Pancreas (tissue), 10 donors: ENCODE results near the gene SIL1. TPM values are rescaled to one million over a fixed set of nuclear protein-coding genes. Genes with fewer than 3 reads are reported as not detected.

ENCODE experiments used
- ATAC-seq, 4 donors: fragments of 200-7000 bp; cut with Tn5 transposase; one replicate each; pipeline versions ENCODE4 v1.8.0 to v1.9.1; 2020; ENCODE audit warnings: mild to moderate bottlenecking in 4 of 4, moderate library complexity in 4 of 4
- DNase-seq, 6 donors: peaks; one replicate each; pipeline ENCODE4 v3.0.0-alpha.2; 2020
- FAIRE-seq: peaks from 2 replicates; lab custom pipeline; 2012; peaks lifted over from hg19 to GRCh38; lab: Jason Lieb, UNC
- H3K27ac ChIP-seq, 4 donors: fragments of 200-600 bp; sonication (generic); 1 replicate in 3 of 4; 2 replicates in 1 of 4; pipeline versions ENCODE4 v1.5.0 to v1.8.0; 2020
- H3K27me3 ChIP-seq, 4 donors: fragments of 200-600 bp; one replicate each; pipeline ENCODE4 v1.8.0; 2021
- H3K36me3 ChIP-seq, 3 donors: fragments of 200-600 bp; sonication (generic) in 1 of 3; one replicate each; pipeline versions ENCODE4 v1.5.0 to v1.8.0; 2020 to 2021
- H3K4me1 ChIP-seq, 3 donors: fragments of 200-600 bp; one replicate each; pipeline ENCODE4 v1.8.0; 2021
- H3K4me3 ChIP-seq, 4 donors: fragments of 200-600 bp; sonication (generic) in 2 of 4; one replicate each; pipeline versions ENCODE4 v1.5.0 to v1.8.0; 2020 to 2021
- H3K9me3 ChIP-seq, 4 donors: fragments of 200-600 bp; one replicate each; pipeline ENCODE4 v1.8.0; 2021
- WGBS, 2 donors: extraction: QIAGEN DNeasy Blood & Tissue Kit; methylation state at CpG; one replicate each; pipeline ENCODE4 v1.1.7; 2013; 5-methylcytosine and 5-hydroxymethylcytosine counted together
- intact Hi-C, 3 donors: fragments of 100-400 bp; cut with DNase I; formaldehyde crosslinking; loops; one replicate each; pipeline versions ENCODE4 v1.11.1 to v1.14.2; 2022
- polyA plus RNA-seq, 2 donors: library from polyadenylated mRNA; stranded (reverse); fragments of 200-250 nt; gene quantifications; one replicate each; pipeline ENCODE4 v1.2.3, GENCODE V29; 2013
- total RNA-seq, 6 donors: library from RNA; stranded (reverse); fragmentation: NEBNext Ultra II Directional in 4 of 6; extraction: Animal tissue kit (Norgen Biotek cat#: 25700) in 4 of 6; gene quantifications; one replicate each; pipeline versions ENCODE4 v1.2.1 to v1.2.4, GENCODE V29; 2021 to 2023
- TF ChIP-seq, protein P1 (sequence below), 4 donors: fragments of 200-600 bp; sonication (generic) in 3 of 4; IDR thresholded peaks; one replicate each; pipeline versions ENCODE4 v1.5.0 to v1.8.0; 2021; ENCODE audit warnings: antibody characterized with exemption in 4 of 4
- donor health status: healthy with polysubstance abuse.
- donor health status: DM: no; HTN: no; CAD: no; lungs with moderate emphysema.
- donor health status: DM: no; HTN: no; CAD: no.
- donor health status: control.
- donor health status: control.
- donor health status: Bipolar disorder and iron deficiency.
- donor health status: DM: yes; HTN: yes; CAD: no.
- donor health status: DM: no; HTN: no; CAD: no.
- donor health status: DM: no; HTN: no; CAD: no.
- donor health status: DM: yes; HTN: yes; CAD: no.

Gene SIL1
- total and polyA plus RNA-seq, 8 donors, result 38.6 to 119 (median 55.0) TPM

DNA sequence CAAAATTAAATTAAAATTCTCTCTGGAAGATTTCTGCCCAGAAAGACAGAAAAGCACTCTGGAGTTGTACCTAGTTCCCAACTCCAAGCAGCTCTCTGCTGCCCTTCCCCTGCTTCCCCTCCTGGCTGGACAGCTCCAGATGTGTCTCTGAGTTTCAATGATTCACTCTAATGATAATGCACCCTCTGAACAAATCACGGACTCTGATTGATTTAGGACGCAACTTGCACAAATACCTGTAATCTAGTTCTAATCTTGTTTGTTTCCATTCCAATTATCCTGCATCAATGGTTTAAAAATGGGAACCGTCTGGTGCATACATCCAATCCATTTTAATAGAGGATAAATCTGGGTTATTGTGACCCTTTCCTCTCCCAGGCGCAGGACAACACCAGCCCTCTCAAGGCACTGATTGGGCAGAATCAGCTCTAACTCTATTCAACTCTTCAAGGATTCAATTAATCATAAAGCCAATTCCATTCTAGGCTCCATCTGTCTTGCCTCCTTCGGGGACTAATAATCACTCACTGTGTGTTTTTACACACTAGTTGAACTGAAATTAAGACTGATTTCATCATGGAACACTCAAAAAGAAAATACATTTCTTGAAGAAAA lies 211.9 kb downstream of the SIL1 start:
- TF ChIP-seq, protein P1, sequence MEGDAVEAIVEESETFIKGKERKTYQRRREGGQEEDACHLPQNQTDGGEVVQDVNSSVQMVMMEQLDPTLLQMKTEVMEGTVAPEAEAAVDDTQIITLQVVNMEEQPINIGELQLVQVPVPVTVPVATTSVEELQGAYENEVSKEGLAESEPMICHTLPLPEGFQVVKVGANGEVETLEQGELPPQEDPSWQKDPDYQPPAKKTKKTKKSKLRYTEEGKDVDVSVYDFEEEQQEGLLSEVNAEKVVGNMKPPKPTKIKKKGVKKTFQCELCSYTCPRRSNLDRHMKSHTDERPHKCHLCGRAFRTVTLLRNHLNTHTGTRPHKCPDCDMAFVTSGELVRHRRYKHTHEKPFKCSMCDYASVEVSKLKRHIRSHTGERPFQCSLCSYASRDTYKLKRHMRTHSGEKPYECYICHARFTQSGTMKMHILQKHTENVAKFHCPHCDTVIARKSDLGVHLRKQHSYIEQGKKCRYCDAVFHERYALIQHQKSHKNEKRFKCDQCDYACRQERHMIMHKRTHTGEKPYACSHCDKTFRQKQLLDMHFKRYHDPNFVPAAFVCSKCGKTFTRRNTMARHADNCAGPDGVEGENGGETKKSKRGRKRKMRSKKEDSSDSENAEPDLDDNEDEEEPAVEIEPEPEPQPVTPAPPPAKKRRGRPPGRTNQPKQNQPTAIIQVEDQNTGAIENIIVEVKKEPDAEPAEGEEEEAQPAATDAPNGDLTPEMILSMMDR (IDR thresholded peaks at IDR 0.05), result no peak
- H3K27me3 ChIP-seq, result no peaks in the 10 kb centered on the region
- no peak overlapping the region for H3K4me3 ChIP-seq
- H3K36me3 ChIP-seq, result peaks cover 0 to 5% (median 0%) of the 10 kb centered on the region in 3 donors
- H3K4me1 ChIP-seq, result no peaks in the 10 kb centered on the region
- 80 to 84% methylated on average over 5 of the region's 5 CpGs for WGBS, 2 donors
- H3K9me3 ChIP-seq, result no peaks in the 10 kb centered on the region
- DNase-seq (no peak), ATAC-seq (no peak), FAIRE-seq (no peak)
- intact Hi-C loops, result no loop called here
- no peak overlapping the region for H3K27ac ChIP-seq

- Histone ChIP-seq H3K27ac (no peak overlapping the region), H3K27me3 (no peaks in the 10 kb centered on the region), H3K4me3 (no peak overlapping the region), H3K36me3 (peaks cover 0 to 5% (median 0%) of the 10 kb centered on the region in 3 donors), H3K9me3 (no peaks in the 10 kb centered on the region), H3K4me1 (no peaks in the 10 kb centered on the region)
- TF ChIP-seq, protein P1 (IDR thresholded peaks at IDR 0.05), result no peak
- WGBS, 2 donors, result 85 to 87% methylated on average over 6 of the region's 6 CpGs
- no peak for FAIRE-seq
- no peak for ATAC-seq
- intact Hi-C loops, result no loop called here
- DNase-seq, result no peak
Measured at GRCh38 chr5:138985683-138986082, 212.5 kb downstream of the SIL1 start.

DNA sequence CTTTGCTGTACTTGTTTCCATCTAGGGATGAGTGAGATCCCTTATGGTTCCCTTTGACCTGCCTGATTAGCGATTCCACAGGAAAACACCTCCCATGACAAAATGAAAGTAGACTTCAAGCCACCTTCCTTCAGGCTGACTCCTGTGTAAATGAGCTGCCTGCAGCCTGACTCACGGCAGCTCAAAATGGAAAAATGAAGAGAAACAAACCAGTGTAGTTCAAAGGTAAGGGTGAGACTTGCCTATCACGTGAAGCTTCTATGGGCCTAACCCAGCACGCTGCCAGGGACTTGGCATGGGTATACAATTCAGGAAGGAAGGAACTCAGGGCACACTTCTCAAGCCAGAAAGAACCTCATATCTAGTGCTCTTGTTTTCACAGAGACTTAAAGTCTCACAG lies 212.9 kb downstream of the SIL1 start:
- peaks cover 0 to under 1% (median 0%) of the 10 kb centered on the region in 3 donors for H3K36me3 ChIP-seq
- H3K27me3 ChIP-seq, result no peaks in the 10 kb centered on the region
- no peak overlapping the region for H3K4me3 ChIP-seq
- FAIRE-seq (no peak), ATAC-seq (peak in 1 of 4 donors; percentile 29), DNase-seq (no peak)
- H3K4me1 ChIP-seq, result no peaks in the 10 kb centered on the region
- TF ChIP-seq, protein P1 (IDR thresholded peaks at IDR 0.05), result no peak
- intact Hi-C loops, result no loop called here
- no peaks in the 10 kb centered on the region for H3K9me3 ChIP-seq
- H3K27ac ChIP-seq, result no peak overlapping the region
- 84 to 90% methylated on average over 4 of the region's 4 CpGs for WGBS, 2 donors

- 78 to 79% methylated on average over 2 of the region's 2 CpGs for WGBS, 2 donors
- Histone ChIP-seq H3K4me3 (no peak overlapping the region), H3K27ac (no peak overlapping the region), H3K4me1 (no peaks in the 10 kb centered on the region), H3K9me3 (no peaks in the 10 kb centered on the region), H3K36me3 (no peaks in the 10 kb centered on the region), H3K27me3 (no peaks in the 10 kb centered on the region)
- ATAC-seq (no peak), FAIRE-seq (no peak), DNase-seq (no peak)
- TF ChIP-seq, protein P1 (IDR thresholded peaks at IDR 0.05), result no peak
- intact Hi-C loops, result no loop called here
Measured at GRCh38 chr5:138983984-138984383, 214.2 kb downstream of the SIL1 start.

DNA sequence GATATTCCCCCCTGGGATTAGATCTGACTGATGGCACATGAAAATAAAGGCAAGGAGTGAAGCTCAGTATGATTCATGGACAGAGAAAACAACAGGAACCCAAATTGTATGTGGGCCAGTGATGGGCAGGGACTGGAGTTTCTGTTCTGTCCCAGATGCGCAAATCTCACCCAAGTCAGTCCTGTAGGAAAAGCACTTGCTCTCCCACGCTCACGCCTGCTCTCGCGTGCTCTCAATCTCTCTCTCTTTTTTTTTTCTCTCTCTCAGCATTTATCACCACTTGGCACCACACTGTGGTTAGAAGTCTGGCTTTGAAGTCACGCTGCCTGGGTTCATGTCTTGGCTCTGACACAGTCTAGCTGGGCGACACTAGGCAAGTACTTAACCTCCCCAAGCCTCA lies 216.6 kb downstream of the SIL1 start:
- H3K36me3 ChIP-seq, result no peaks in the 10 kb centered on the region
- peak in 1 of 4 donors; percentile 11 for ATAC-seq
- H3K9me3 ChIP-seq, result no peaks in the 10 kb centered on the region

More for the DNA sequence above, 216.6 kb downstream of the SIL1 start:
- no peak for FAIRE-seq
- Histone ChIP-seq H3K27me3 (no peaks in the 10 kb centered on the region), H3K27ac (no peak overlapping the region), H3K4me1 (no peaks in the 10 kb centered on the region), H3K4me3 (no peak overlapping the region)
- TF ChIP-seq, protein P1 (IDR thresholded peaks at IDR 0.05), result no peak
- WGBS, 2 donors, result 86 to 88% methylated on average over 7 of the region's 7 CpGs
- DNase-seq, result no peak
- intact Hi-C loops, result no loop called here
